Neuronal stem cell (in vitro differentiated cells): ENCODE measurements around the gene NADSYN1.

Experiments
- DNase-seq: peaks from one replicate; pipeline ENCODE4 v3.0.0-alpha.2; 2013; ENCODE audit warnings: low spot score
- H2AFZ ChIP-seq: one replicate; pipeline ENCODE4 v1.6.1; 2013; ENCODE audit warnings: mild to moderate bottlenecking, low read length, inconsistent platforms
- H2AK5ac ChIP-seq: 2 replicates; pipeline ENCODE4 v1.6.1; 2013; ENCODE audit warnings: low read depth, mild to moderate bottlenecking, inconsistent platforms, low read length, moderate library complexity, mixed read lengths
- H2BK120ac ChIP-seq: 2 replicates; pipeline ENCODE4 v1.6.1; 2013; ENCODE audit warnings: low read depth, mild to moderate bottlenecking, inconsistent platforms, low read length, moderate library complexity, mixed read lengths
- H2BK12ac ChIP-seq: one replicate; pipeline ENCODE4 v1.6.1; 2013; ENCODE audit warnings: low read length, inconsistent platforms
- H2BK15ac ChIP-seq: 2 replicates; pipeline ENCODE4 v1.6.1; 2013; ENCODE audit warnings: mild to moderate bottlenecking, low read length, inconsistent platforms, mixed read lengths
- H2BK5ac ChIP-seq: one replicate; pipeline ENCODE4 v1.6.1; 2013; ENCODE audit warnings: inconsistent platforms, mild to moderate bottlenecking, low read length, moderate library complexity
- H3K14ac ChIP-seq: one replicate; pipeline ENCODE4 v1.6.1; 2013; ENCODE audit warnings: low read length, inconsistent platforms
- H3K18ac ChIP-seq: 2 replicates; pipeline ENCODE4 v1.6.1; 2013; ENCODE audit warnings: low read length, inconsistent platforms
- H3K23ac ChIP-seq: 2 replicates; pipeline ENCODE4 v1.6.1; 2013; ENCODE audit warnings: low read depth, mild to moderate bottlenecking, mixed read lengths, low read length, inconsistent platforms; ENCODE audit not compliant: poor library complexity
- H3K27ac ChIP-seq: replicated peaks from 3 replicates; pipeline ENCODE4 v1.5.1; 2013; ENCODE audit warnings: low read length, inconsistent platforms
- H3K27me3 ChIP-seq, 3 experiments: 2 replicates each; pipeline ENCODE4 v1.6.1; 2013; ENCODE audit warnings: low read length in 3 of 3, mild to moderate bottlenecking in 2 of 3, inconsistent platforms in 1 of 3, low read depth in 1 of 3, mixed read lengths in 1 of 3, moderate library complexity in 1 of 3; ENCODE audit not compliant: control insufficient read depth in 3 of 3, insufficient read depth in 3 of 3
- H3K36me3 ChIP-seq, 2 donors: replicated peaks in 1 of 2; 2 replicates each; pipeline ENCODE4 v1.6.1; 2013; ENCODE audit warnings: low read length in 2 of 2; ENCODE audit not compliant: control insufficient read depth in 2 of 2, insufficient read depth in 2 of 2
- H3K4ac ChIP-seq: 2 replicates; pipeline ENCODE4 v1.6.1; 2013; ENCODE audit warnings: inconsistent platforms, mild to moderate bottlenecking, low read length, moderate library complexity
- H3K4me1 ChIP-seq, 2 donors: 1 replicate in 1 of 2; 2 replicates in 1 of 2; pipeline ENCODE4 v1.6.1; 2013; ENCODE audit warnings: low read length in 2 of 2, low read depth in 1 of 2; ENCODE audit not compliant: control insufficient read depth in 2 of 2, insufficient read depth in 1 of 2
- H3K4me2 ChIP-seq: one replicate; pipeline ENCODE4 v1.6.1; 2013; ENCODE audit warnings: mild to moderate bottlenecking, low read length, inconsistent platforms; ENCODE audit not compliant: insufficient read depth, poor library complexity, severe bottlenecking
- H3K4me3 ChIP-seq, 2 donors: 2 replicates each; pipeline ENCODE4 v1.5.1; 2013; ENCODE audit warnings: low read length in 2 of 2, mild to moderate bottlenecking in 2 of 2, inconsistent platforms in 1 of 2, moderate library complexity in 1 of 2
- H3K79me1 ChIP-seq: one replicate; pipeline ENCODE4 v1.6.1; 2013; ENCODE audit warnings: low read depth, mild to moderate bottlenecking, inconsistent platforms, low read length, moderate library complexity
- H3K9ac ChIP-seq: one replicate; pipeline ENCODE4 v1.6.1; 2013; ENCODE audit warnings: mild to moderate bottlenecking, low read depth, low read length, inconsistent platforms; ENCODE audit not compliant: poor library complexity
- H3K9me3 ChIP-seq, 2 donors: replicated peaks in 1 of 2; 2 replicates each; pipeline versions ENCODE3 to v1.6.1; 2013; ENCODE audit warnings: low read length in 2 of 2, mild to moderate bottlenecking in 2 of 2, inconsistent platforms in 1 of 2, low read depth in 1 of 2, mixed read lengths in 1 of 2, moderate library complexity in 1 of 2; ENCODE audit not compliant: control insufficient read depth in 2 of 2, insufficient read depth in 1 of 2
- H4K8ac ChIP-seq: one replicate; pipeline ENCODE4 v1.6.1; 2013; ENCODE audit warnings: low read depth, mild to moderate bottlenecking, inconsistent platforms, low read length, moderate library complexity
- H4K91ac ChIP-seq: one replicate; pipeline ENCODE4 v1.6.1; 2013; ENCODE audit warnings: low read length, low read depth, mild to moderate bottlenecking, inconsistent platforms; ENCODE audit not compliant: poor library complexity
- WGBS, 2 donors: extraction: QIAGEN DNeasy Blood & Tissue Kit; methylation state at CpG; one replicate each; pipeline ENCODE4 v1.1.7; 2013; ENCODE audit warnings: missing lambda C conversion rate in 2 of 2, mixed read lengths in 1 of 2; ENCODE audit not compliant: insufficient read length in 2 of 2, insufficient replicate concordance in 1 of 2; ENCODE audit errors: extremely low coverage in 2 of 2; 5-methylcytosine and 5-hydroxymethylcytosine counted together

The NADSYN1 gene

GRCh38 chr11:71441251-71441650 lies 11.8 kb upstream of the NADSYN1 start:
- Histone ChIP-seq H4K91ac (no peak overlapping the region), H2BK15ac (no peak overlapping the region), H3K23ac (no peak overlapping the region), H3K18ac (no peak overlapping the region), H3K4me1 (peaks cover 0 to 3% of the 10 kb centered on the region in 2 donors), H3K4ac (no peak overlapping the region), H2BK5ac (no peak overlapping the region), H2AK5ac (no peak overlapping the region), H3K79me1 (peaks cover 15% of the 10 kb centered on the region), H4K8ac (no peak overlapping the region), H3K4me3 (peak overlapping the region in 1 of 2 donors; percentile 22), H3K9me3 (peaks cover 2 to 10% of the 10 kb centered on the region in 2 donors), H3K14ac (no peak overlapping the region), H2AFZ (no peak overlapping the region), H3K36me3 (peaks cover 85 to 99% of the 10 kb centered on the region in 2 donors), H2BK12ac (no peak overlapping the region), H2BK120ac (no peak overlapping the region), H3K27ac (no peak overlapping the region), H3K9ac (peak overlapping the region; percentile 56), H3K4me2 (no peak overlapping the region), H3K27me3 (no peaks in the 10 kb centered on the region)
- DNase-seq, result no peak
- WGBS, 2 donors, result no CpG with 5 or more reads among the region's 11 CpGs

- Histone ChIP-seq H2BK5ac (no peak overlapping the region), H2BK12ac (no peak overlapping the region), H3K79me1 (peaks cover 15% of the 10 kb centered on the region), H4K91ac (no peak overlapping the region), H3K27ac (no peak overlapping the region), H3K36me3 (peaks cover 86 to 100% of the 10 kb centered on the region in 2 donors), H3K9me3 (peaks cover 4 to 18% of the 10 kb centered on the region in 2 donors), H3K27me3 (no peaks in the 10 kb centered on the region), H4K8ac (no peak overlapping the region), H3K9ac (no peak overlapping the region), H3K4ac (no peak overlapping the region), H3K4me3 (no peak overlapping the region), H2BK15ac (no peak overlapping the region), H3K4me2 (no peak overlapping the region), H3K4me1 (peaks cover 2 to 6% of the 10 kb centered on the region in 2 donors), H2BK120ac (no peak overlapping the region), H3K14ac (no peak overlapping the region), H2AFZ (no peak overlapping the region), H3K18ac (no peak overlapping the region), H2AK5ac (no peak overlapping the region), H3K23ac (no peak overlapping the region)
- WGBS, 2 donors, result no CpG with 5 or more reads among the region's 8 CpGs
- no peak for DNase-seq
These were observed 10.9 kb upstream of the NADSYN1 start for GRCh38 chr11:71442123-71442522.

DNA sequence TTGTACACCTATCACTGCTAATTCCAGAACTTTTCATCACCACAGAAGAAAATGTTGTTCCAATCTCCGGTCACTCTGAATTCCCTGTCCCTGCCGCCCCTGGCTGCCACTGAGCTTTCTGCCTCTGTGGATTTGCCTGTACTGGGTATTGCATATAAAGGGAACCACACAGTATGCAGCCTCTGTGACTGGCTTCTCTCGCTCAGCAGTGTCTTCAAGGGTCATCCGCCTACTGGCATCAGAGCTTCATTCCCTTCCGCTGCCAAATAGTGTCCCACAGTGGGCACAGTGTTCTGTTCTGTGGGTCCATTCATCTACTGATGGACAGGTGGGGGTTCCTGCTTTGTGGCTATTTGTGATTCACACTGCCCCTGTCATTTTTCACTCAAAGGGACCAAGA lies 10.1 kb upstream of the NADSYN1 start:
- H3K4me1 ChIP-seq, result peaks cover 9 to 10% of the 10 kb centered on the region in 2 donors
- H3K23ac ChIP-seq, result no peak overlapping the region
- no peak for DNase-seq
- WGBS, 2 donors, result no CpG with 5 or more reads among the region's 5 CpGs
- no peak overlapping the region for H3K27ac ChIP-seq
- no peak overlapping the region for H3K9ac ChIP-seq
- H4K91ac ChIP-seq, result no peak overlapping the region
- H2BK15ac ChIP-seq, result no peak overlapping the region
- H3K4me3 ChIP-seq, result no peak overlapping the region
- H3K36me3 ChIP-seq, result peaks cover 78 to 97% of the 10 kb centered on the region in 2 donors
- no peak overlapping the region for H2BK12ac ChIP-seq
- no peak overlapping the region for H3K14ac ChIP-seq
- peaks cover 4 to 18% of the 10 kb centered on the region in 2 donors for H3K9me3 ChIP-seq
- H3K18ac ChIP-seq, result no peak overlapping the region
- H2BK5ac ChIP-seq, result no peak overlapping the region
- H4K8ac ChIP-seq, result no peak overlapping the region
- no peak overlapping the region for H2AK5ac ChIP-seq
- H2AFZ ChIP-seq, result no peak overlapping the region
- no peak overlapping the region for H3K4me2 ChIP-seq
- H3K27me3 ChIP-seq, result no peaks in the 10 kb centered on the region
- no peak overlapping the region for H3K4ac ChIP-seq
- peaks cover 14% of the 10 kb centered on the region for H3K79me1 ChIP-seq
- no peak overlapping the region for H2BK120ac ChIP-seq

- DNase-seq, result no peak
- Histone ChIP-seq H3K27ac (no peak overlapping the region), H2AFZ (no peak overlapping the region), H3K14ac (no peak overlapping the region), H4K91ac (no peak overlapping the region), H2AK5ac (peak overlapping the region; percentile 6), H2BK15ac (no peak overlapping the region), H4K8ac (no peak overlapping the region), H3K27me3 (no peaks in the 10 kb centered on the region), H3K23ac (no peak overlapping the region), H3K4me3 (peak overlapping the region in 1 of 2 donors; percentile 37), H3K4me1 (peaks cover 9 to 10% of the 10 kb centered on the region in 2 donors), H2BK120ac (no peak overlapping the region), H3K9me3 (peaks cover 4 to 18% of the 10 kb centered on the region in 2 donors), H3K4me2 (no peak overlapping the region), H3K9ac (peak overlapping the region; percentile 2), H3K36me3 (peaks cover 69 to 87% of the 10 kb centered on the region in 2 donors), H2BK5ac (no peak overlapping the region), H3K79me1 (peaks cover 19% of the 10 kb centered on the region), H2BK12ac (no peak overlapping the region), H3K18ac (no peak overlapping the region), H3K4ac (no peak overlapping the region)
- no CpG with 5 or more reads among the region's 20 CpGs for WGBS, 2 donors
These were observed 9.1 kb upstream of the NADSYN1 start for GRCh38 chr11:71443736-71444445.
